Measurements from ENCODE around the gene BCHE.

BCHE gene

GRCh38 chr3:165728924-165729323 is 108.3 kb downstream of the BCHE start:
- Histone ChIP-seq H2AFZ (ENCODE audit: low read depth) (no peak overlapping the region), H3K4me3 (IDR thresholded peaks at IDR 0.05; ENCODE audit: insufficient read depth, low read depth, low read length) (no peak overlapping the region), H3K36me3 (ENCODE audit: insufficient read depth) (no peaks in the 10 kb centered on the region), H3K4me2 (no peak overlapping the region), H3K27me3 (ENCODE audit: insufficient read depth, low read depth) (no peaks in the 10 kb centered on the region), H3K27ac (no peak overlapping the region), H4K20me1 (ENCODE audit: insufficient read depth) (no peaks in the 10 kb centered on the region), H3K4me1 (ENCODE audit: low read depth, poor library complexity, severe bottlenecking) (no peaks in the 10 kb centered on the region), H3K79me2 (ENCODE audit: insufficient read depth, low read depth) (no peaks in the 10 kb centered on the region), H3K9ac (no peak overlapping the region)
- no peak for TF ChIP-seq CTCF (conservative IDR thresholded peaks at IDR 0.05; ENCODE audit: low read depth, low read length)

- Histone ChIP-seq H4K20me1 (ENCODE audit: insufficient read depth) (no peaks in the 10 kb centered on the region), H3K4me2 (no peak overlapping the region), H3K4me3 (IDR thresholded peaks at IDR 0.05; ENCODE audit: insufficient read depth, low read depth, low read length) (no peak overlapping the region), H3K27me3 (ENCODE audit: insufficient read depth, low read depth) (no peaks in the 10 kb centered on the region), H3K9ac (no peak overlapping the region), H2AFZ (ENCODE audit: low read depth) (0 out of 2 replicates have a peak overlapping the region, but pooled peaks have one; percentile 7), H3K4me1 (ENCODE audit: low read depth, poor library complexity, severe bottlenecking) (no peaks in the 10 kb centered on the region), H3K79me2 (ENCODE audit: insufficient read depth, low read depth) (no peaks in the 10 kb centered on the region), H3K27ac (no peak overlapping the region), H3K36me3 (ENCODE audit: insufficient read depth) (no peaks in the 10 kb centered on the region)
- TF ChIP-seq CTCF (conservative IDR thresholded peaks at IDR 0.05; ENCODE audit: low read depth, low read length), result no peak
These were observed 111.9 kb downstream of the BCHE start for GRCh38 chr3:165725296-165725695.
